Aorta (tissue), 5 donors: ENCODE measurements around the gene STIP1. TPM values are rescaled to one million over a fixed set of nuclear protein-coding genes. Genes with fewer than 3 reads are reported as not detected.
A peak's percentile ranks its signal among the peaks of the same experiment; 100 is the strongest.

ENCODE experiments used
- ATAC-seq: fragments of 200-7000 bp; cut with Tn5 transposase; one replicate; pipeline ENCODE4 v1.9.1; 2022; ENCODE audit warnings: moderate library complexity; ENCODE audit not compliant: low FRiP score
- DNase-seq, 2 donors: peaks; one replicate each; pipeline ENCODE4 v3.0.0-alpha.2; 2020
- H3K27ac ChIP-seq, 2 donors: one replicate each; pipeline ENCODE4 v1.5.1; 2013; ENCODE audit warnings: low read length in 2 of 2, mild to moderate bottlenecking in 2 of 2, moderate library complexity in 2 of 2, control low read depth in 1 of 2, inconsistent platforms in 1 of 2, low read depth in 1 of 2
- H3K27me3 ChIP-seq, 2 donors: one replicate each; pipeline ENCODE4 v1.6.1; 2013; ENCODE audit warnings: control low read depth in 1 of 2, low read length in 1 of 2, mild to moderate bottlenecking in 1 of 2, moderate library complexity in 1 of 2; ENCODE audit not compliant: insufficient read depth in 2 of 2, control insufficient read depth in 1 of 2
- H3K36me3 ChIP-seq, 2 donors: one replicate each; pipeline ENCODE4 v1.6.1; 2013; ENCODE audit warnings: control low read depth in 1 of 2, low read length in 1 of 2, mild to moderate bottlenecking in 1 of 2; ENCODE audit not compliant: insufficient read depth in 2 of 2, control insufficient read depth in 1 of 2
- H3K4me1 ChIP-seq, 2 donors: one replicate each; pipeline ENCODE4 v1.6.1; 2013; ENCODE audit warnings: low read length in 2 of 2, control low read depth in 1 of 2, mild to moderate bottlenecking in 1 of 2, moderate library complexity in 1 of 2; ENCODE audit not compliant: insufficient read depth in 2 of 2, control insufficient read depth in 1 of 2
- H3K4me3 ChIP-seq, 2 donors: one replicate each; pipeline ENCODE4 v1.5.1; 2013; ENCODE audit warnings: low read length in 2 of 2, control low read depth in 1 of 2, mild to moderate bottlenecking in 1 of 2
- H3K9me3 ChIP-seq: one replicate; pipeline ENCODE4 v1.6.1; 2013; ENCODE audit warnings: mild to moderate bottlenecking, low read length; ENCODE audit not compliant: control insufficient read depth
- WGBS, 2 donors: extraction: QIAGEN DNeasy Blood & Tissue Kit; methylation state at CpG; one replicate each; pipeline ENCODE4 v1.1.7; 2013; 5-methylcytosine and 5-hydroxymethylcytosine counted together
- intact Hi-C, 2 donors: fragments of 100-400 bp; cut with DNase I; formaldehyde crosslinking; loops; one replicate each; pipeline versions ENCODE4 v1.14.2 to v1.15.0; 2022
- polyA plus RNA-seq, 2 donors: library from polyadenylated mRNA; stranded (reverse); fragments of 200-250 nt; gene quantifications; one replicate each; pipeline ENCODE4 v1.2.3, GENCODE V29; 2013
- total RNA-seq, 2 donors: library from RNA; stranded (reverse); fragmentation: NEBNext Ultra II Directional; extraction: Animal tissue kit (Norgen Biotek cat#: 25700); gene quantifications; one replicate each; pipeline ENCODE4 v1.2.1, GENCODE V29; 2021
- donor health status: healthy with polysubstance abuse.
- donor health status: Bipolar disorder and iron deficiency.
- donor health status: DM: no; HTN: no; CAD: no.
- donor health status: DM: no; HTN: no; CAD: no.
- donor health status: DM: yes; HTN: yes; CAD: no.

STIP1 gene
- total and polyA plus RNA-seq, 4 donors, result 31.0 to 111 (median 54.2) TPM

DNA sequence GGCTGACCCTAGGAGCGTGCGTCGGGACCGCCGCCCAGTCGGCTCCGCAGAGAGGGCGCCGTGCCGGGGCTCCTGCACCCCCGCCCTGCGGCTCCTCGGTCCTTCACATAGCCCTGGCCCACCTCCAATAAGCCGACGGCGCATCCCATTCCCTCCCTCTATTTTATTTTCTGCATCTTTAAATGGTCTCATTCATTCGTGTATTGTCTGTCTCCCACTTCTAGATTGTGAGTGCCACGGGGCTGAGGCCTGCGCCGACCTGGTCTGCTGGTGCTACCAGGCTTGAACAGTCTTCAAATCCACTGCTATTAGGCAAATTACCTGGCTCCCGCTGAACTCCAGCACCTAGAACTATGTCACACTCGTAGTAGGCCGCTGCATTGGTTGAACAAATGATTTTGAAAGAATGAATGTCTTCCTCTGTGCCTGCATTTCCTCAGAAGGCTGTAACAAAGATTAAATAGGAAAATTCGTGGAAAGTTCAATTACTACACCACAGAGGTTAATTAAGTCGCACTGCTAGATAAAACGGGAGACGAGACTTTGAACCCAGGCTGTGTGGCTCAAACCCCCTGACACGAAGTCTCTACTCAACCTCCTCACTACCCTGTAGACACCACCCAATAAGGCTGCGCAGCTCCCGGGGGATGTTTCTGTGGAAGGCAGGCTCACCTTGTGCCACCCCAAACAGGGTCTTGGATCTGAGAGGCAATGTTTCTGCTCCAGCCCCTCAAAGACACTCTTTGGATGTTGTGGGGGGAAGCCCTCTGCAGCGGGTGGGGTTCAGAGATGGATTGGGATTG is 62.0 kb downstream of the STIP1 start:
- intact Hi-C loops, result no loop called here
- 33 to 34% methylated on average over 31 of the region's 31 CpGs for WGBS, 2 donors
- ATAC-seq, result no peak

DNA sequence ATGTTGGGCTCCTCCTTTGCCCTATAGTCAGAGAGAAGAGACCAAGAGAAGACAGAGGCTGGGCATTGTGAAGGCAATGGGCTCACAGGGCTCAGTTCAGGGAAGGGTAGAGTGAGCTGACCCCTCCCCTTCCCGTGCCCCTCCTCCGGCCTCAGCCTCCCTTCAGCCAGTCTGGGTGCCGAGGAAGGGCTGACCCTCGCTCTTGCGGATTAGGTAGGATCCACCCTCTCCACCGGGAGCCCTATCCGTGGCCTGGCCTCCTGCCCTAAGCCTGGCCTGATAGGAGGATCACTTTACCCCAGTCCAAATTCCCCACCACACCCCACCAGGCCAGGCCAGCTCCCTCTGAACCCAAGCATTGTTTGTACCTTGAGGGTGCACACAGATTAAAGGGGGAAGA is 62.6 kb downstream of the STIP1 start:
- DNase-seq (no peak), ATAC-seq (no peak)
- Histone ChIP-seq H3K9me3 (no peaks in the 10 kb centered on the region), H3K4me3 (no peak overlapping the region), H3K4me1 (no peaks in the 10 kb centered on the region), H3K27me3 (no peaks in the 10 kb centered on the region), H3K36me3 (no peaks in the 10 kb centered on the region), H3K27ac (no peak overlapping the region)
- 77 to 83% methylated on average over 7 of the region's 7 CpGs for WGBS, 2 donors
- intact Hi-C loops, result no loop called here

More for the DNA sequence above, 62.0 kb downstream of the STIP1 start:
- Histone ChIP-seq H3K27ac (no peak overlapping the region), H3K4me3 (peak overlapping the region in 1 of 2 donors; percentile 2), H3K36me3 (no peaks in the 10 kb centered on the region), H3K4me1 (no peaks in the 10 kb centered on the region), H3K9me3 (no peaks in the 10 kb centered on the region), H3K27me3 (no peaks in the 10 kb centered on the region)
- DNase-seq, result peak in 1 of 2 donors; percentile 62

DNA sequence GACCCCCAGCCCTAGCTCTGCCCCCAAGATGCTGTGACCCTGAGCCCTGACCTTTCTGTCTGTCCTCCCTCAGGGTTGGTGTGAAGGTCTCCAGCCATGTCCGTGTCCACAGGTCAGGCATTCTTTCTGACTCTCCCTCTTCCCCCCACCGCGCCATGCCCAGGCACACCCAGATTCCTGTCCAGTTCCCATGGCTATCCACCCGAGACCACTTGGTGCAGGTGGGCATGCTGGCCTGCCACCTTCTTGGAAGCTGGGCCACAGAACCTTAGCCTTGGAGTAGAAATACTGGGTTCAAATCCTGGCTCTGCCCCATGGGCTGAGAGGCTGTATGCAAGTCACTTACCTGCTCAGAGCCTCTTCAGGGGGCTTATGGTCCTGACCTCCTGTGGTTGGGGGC is 63.1 kb downstream of the STIP1 start:
- Histone ChIP-seq H3K9me3 (no peaks in the 10 kb centered on the region), H3K4me1 (no peaks in the 10 kb centered on the region), H3K36me3 (no peaks in the 10 kb centered on the region), H3K27ac (no peak overlapping the region), H3K4me3 (no peak overlapping the region), H3K27me3 (no peaks in the 10 kb centered on the region)
- intact Hi-C loops, result no loop called here
- ATAC-seq (no peak), DNase-seq (peak in 1 of 2 donors; percentile 72)
- 91 to 94% methylated on average over 4 of the region's 4 CpGs for WGBS, 2 donors

DNA sequence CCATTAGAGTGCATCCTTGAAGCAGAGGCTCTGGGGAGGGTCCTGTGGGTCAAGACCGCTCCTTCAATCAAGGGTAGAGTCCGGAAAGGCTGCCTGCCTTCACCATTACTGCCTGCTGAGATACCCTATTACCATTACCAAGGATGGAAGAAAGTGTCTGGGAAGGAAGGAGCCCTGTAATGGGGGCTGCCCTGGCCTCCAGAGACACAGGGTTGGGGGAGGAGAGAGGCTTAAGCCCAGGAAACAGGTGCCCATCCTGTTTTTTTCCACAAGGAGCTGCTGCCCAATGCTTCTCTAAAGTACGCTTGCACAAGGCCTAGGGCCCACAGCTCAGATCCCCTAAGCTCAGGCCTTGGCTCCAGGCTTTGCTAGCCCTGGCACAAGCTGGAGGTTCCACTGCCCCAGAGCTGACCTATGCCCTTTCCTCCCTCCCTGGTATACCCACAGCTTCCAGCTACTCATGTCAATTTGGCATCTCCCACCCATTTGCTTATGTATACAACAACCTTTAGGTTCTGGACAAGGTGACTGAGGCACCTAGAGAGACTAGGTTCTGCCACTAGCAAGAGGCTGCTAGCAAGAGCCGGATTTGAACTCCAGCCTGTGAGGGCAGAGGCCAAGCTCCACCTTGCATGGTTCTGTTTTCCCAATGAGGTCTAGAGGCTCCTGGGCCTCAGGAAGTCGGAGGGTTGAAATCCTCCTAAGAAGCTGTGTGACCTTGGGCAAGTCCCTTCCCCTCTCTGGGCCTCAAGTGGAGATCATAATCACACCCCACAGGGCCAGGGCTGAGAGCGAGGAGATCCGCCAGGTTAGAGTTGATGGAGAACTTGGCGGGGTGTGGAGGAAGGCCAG is 63.8 kb downstream of the STIP1 start:
- Histone ChIP-seq H3K36me3 (no peaks in the 10 kb centered on the region), H3K9me3 (no peaks in the 10 kb centered on the region), H3K27ac (no peak overlapping the region), H3K27me3 (no peaks in the 10 kb centered on the region), H3K4me1 (no peaks in the 10 kb centered on the region), H3K4me3 (no peak overlapping the region)
- WGBS, 2 donors, result 92 to 93% methylated on average over 8 of the region's 8 CpGs
- ATAC-seq (no peak), DNase-seq (no peak)
- intact Hi-C loops, result loop anchor here in 1 of 2 donors (2.0 kb wide), 1 partner anchor 19 kb away; no protein-coding TSS in a partner anchor

DNA sequence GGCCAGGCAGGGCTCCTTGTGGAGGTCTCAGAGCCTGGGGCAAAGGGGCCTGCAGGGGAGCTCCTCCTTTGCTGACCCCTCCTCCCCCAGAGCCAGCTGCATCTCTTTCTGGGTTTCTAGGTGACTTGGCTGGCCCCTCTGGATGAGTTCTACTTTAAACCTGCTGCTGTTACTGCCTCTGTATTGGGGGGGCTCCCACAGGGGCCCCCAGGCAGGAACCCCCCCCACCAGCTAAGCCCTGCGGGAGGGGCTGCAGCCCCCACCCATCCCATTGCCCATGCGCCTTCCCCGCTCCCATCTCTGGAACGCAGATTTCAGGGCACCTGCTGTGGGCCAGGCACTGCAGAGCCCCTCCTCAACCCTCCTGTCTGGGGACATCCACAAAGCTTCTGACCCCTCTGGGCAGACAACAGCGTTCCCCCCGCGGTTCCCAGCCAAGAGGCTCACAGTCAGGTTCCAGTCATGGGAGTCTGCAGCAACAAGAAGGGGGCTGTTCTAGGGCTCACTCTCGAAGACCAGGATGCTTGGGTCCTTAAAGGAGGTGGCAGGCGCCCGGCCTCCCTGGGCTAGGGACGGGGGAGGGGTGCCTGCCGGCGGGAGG is 64.5 kb downstream of the STIP1 start:
- no peak for ATAC-seq

DNA sequence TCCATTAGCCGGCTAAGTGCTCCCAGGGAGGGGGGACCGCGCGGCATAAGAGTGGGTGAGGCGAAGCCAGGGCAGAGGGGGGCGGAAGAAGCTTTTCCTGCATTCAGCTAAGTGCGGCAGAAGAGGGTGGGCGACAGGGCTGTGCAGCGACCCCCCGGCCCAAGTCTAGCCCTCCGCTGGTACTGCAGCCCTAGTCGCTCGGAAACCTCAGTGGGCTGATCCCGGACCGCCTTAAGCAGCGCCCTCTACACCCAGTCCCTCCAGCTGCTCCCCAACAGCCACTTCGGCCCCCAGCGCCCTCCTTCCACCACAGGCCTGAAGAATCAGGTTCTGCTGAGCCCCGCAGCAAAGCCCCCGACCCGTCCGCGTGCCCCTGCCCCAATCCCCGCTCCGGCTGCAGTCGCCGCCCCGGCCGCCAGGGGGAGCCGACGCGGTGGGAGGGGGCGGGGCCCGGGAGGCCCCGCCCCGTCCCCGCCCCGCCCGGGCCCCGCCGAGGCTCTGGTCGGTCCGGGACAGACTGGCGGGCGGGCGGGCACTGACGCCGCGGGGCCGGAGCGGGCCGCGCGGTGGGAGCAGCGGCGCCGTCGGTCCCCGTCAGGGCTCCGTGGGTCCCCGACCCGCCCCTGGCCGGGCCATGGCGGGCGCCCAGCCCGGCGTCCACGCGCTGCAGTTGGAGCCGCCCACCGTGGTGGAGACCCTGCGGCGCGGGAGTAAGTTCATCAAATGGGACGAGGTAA is 65.2 kb downstream of the STIP1 start, which contains the start of gene PLCB3:
TSS of gene PLCB3 (plus strand) at position 515 of the 737 bp plus-strand sequence. CDS start at position 635, 120 bp downstream.
- peak in 1 of 2 donors; percentile 85 for DNase-seq
- ATAC-seq, result peak; percentile 76
- no peaks in the 10 kb centered on the region for H3K36me3 ChIP-seq
- H3K27me3 ChIP-seq, result no peaks in the 10 kb centered on the region
- H3K9me3 ChIP-seq, result no peaks in the 10 kb centered on the region
- H3K27ac ChIP-seq, result peak within 1 kb of the TSS in 1 of 2 donors; percentile 14
- intact Hi-C loops, result loop anchor here in 1 of 2 donors (2.0 kb wide), 1 partner anchor 18 kb away; no protein-coding TSS in a partner anchor
- WGBS, 2 donors, result 1 to 2% methylated on average over 32 to 75 of the region's 75 CpGs
- no peaks in the 10 kb centered on the region for H3K4me1 ChIP-seq
- peak within 1 kb of the TSS; percentile 59 to 81 for H3K4me3 ChIP-seq

More for the DNA sequence above, 64.5 kb downstream of the STIP1 start:
- H3K9me3 ChIP-seq, result no peaks in the 10 kb centered on the region
- no peaks in the 10 kb centered on the region for H3K27me3 ChIP-seq
- DNase-seq, result peak in 1 of 2 donors; percentile 68
- intact Hi-C loops, result loop anchor here in 1 of 2 donors (2.0 kb wide), 1 partner anchor 18 kb away; no protein-coding TSS in a partner anchor
- H3K36me3 ChIP-seq, result no peaks in the 10 kb centered on the region
- no peak overlapping the region for H3K4me3 ChIP-seq
- no peak overlapping the region for H3K27ac ChIP-seq
- 20 to 24% methylated on average over 13 of the region's 13 CpGs for WGBS, 2 donors
- no peaks in the 10 kb centered on the region for H3K4me1 ChIP-seq

DNA sequence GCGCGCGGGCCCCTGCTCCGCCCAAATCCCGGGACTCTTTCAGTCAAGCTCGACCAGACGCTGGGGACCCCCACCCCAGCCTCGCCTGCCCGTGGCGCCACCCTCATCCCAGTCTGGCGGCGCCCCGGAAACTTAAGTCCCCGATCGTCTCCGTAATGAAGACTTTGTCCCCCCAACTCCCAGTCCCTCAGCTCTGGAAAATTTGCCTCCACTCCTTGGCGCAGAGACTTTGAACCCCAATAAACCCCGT is 65.7 kb downstream of the STIP1 start:
- Histone ChIP-seq H3K9me3 (no peaks in the 10 kb centered on the region), H3K4me3 (peak overlapping the region; percentile 59 to 81), H3K4me1 (no peaks in the 10 kb centered on the region), H3K27me3 (no peaks in the 10 kb centered on the region), H3K27ac (no peak overlapping the region), H3K36me3 (peaks cover 0 to 3% of the 10 kb centered on the region in 2 donors)
- DNase-seq (no peak), ATAC-seq (no peak)
- intact Hi-C loops, result loop anchor here in 1 of 2 donors (2.0 kb wide), 1 partner anchor 17 kb away; no protein-coding TSS in a partner anchor
- 0 to 1% methylated on average over 18 of the region's 18 CpGs for WGBS, 2 donors
